ENCODE measurements around the gene RPL23. TPM values are rescaled to one million over a fixed set of nuclear protein-coding genes. Genes with fewer than 3 reads are reported as not detected.
A peak's percentile ranks its signal among the peaks of the same experiment; 100 is the strongest.

The RPL23 gene
- total and polyA plus RNA-seq, 10 of the 15 experiments (the other 5 are each of a cell fraction or from before 2014, with no cell fraction given) = 2,200 to 4,821 (median 3,043) TPM

DNA sequence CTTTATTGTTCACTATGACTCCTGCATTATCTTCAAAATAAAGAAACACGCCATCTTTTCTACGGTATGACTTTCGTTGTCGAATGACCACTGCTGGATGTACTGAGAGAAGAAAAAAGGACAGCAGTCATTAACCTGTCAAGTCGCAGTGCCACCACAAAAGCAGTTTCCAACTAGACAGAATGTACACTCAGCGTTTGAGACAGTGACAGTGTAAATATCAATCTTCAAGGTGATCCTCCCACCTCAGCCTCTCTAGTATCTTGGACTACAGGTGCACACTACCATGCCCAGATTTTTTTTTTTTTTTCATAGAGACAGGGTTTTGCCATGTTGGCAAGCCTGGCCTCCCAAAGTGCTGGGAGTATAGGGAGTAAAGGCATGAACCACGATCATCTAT is 3.1 kb downstream of the RPL23 start:
- WGBS (ENCODE audit: insufficient coverage, insufficient replicate concordance, low lambda C conversion rate, missing lambda C conversion rate) = 82% methylated on average over 7 of the region's 7 CpGs
- Histone ChIP-seq H3K27me3 (replicated peaks in 1 of 2; ENCODE audit: control insufficient read depth in 2 of 2, insufficient read depth in 2 of 2, low read length in 1 of 2) (no peaks in the 10 kb centered on the region), H3K9ac (ENCODE audit: control insufficient read depth, insufficient read depth, low read length) (peak overlapping the region; percentile 88; the same call in 1 of the 2 replicates), H3K79me2 (ENCODE audit: control insufficient read depth, insufficient read depth, low read length) (peaks cover 36% of the 10 kb centered on the region), H3K27ac (ENCODE audit: control insufficient read depth, insufficient read depth) (no peak overlapping the region), H3K9me3 (replicated peaks; ENCODE audit: control insufficient read depth, insufficient read depth, low read length) (no peaks in the 10 kb centered on the region), H3K4me2 (ENCODE audit: control insufficient read depth, insufficient read depth) (peak overlapping the region; percentile 94), H2AFZ (ENCODE audit: control insufficient read depth, low read depth, low read length) (no peak overlapping the region), H3K36me3 (ENCODE audit: control insufficient read depth in 2 of 2, insufficient read depth in 2 of 2, low read length in 1 of 2) (peaks cover 8 to 47% of the 10 kb centered on the region in 2 experiments), H3K4me3 (peak overlapping the region; percentile 88), H3K4me1 (ENCODE audit: control insufficient read depth, insufficient read depth, low read length) (peaks cover 14% of the 10 kb centered on the region; the same call in 1 of the 2 replicates), H4K20me1 (ENCODE audit: control insufficient read depth, insufficient read depth) (peaks cover 16% of the 10 kb centered on the region; the same call in 1 of the 2 replicates)
- ChIA-PET RAD21 (ENCODE audit: unreplicated experiment) (interaction anchor here (0.5 kb wide), 2 partner anchors 13 to 308 kb away, joined by 3 to 4 read pairs; no protein-coding TSS in a partner anchor), SMC1A (ENCODE audit: uncharacterized antibody, unreplicated experiment) (interaction anchor here (2.2 kb wide), 1 partner anchor 25 kb away, joined by 7 read pairs; the partner anchor contains the start of gene CWC25), POLR2A (interaction anchor here (1.5 to 1.7 kb wide), 2 partner anchors 21 to 25 kb away, joined by 3 to 6 read pairs; partner anchors contain the start of gene CWC25), CTCF (no interaction called here)
- DNase-seq (ENCODE audit: low read depth, low spot score) (no peak), ATAC-seq (no peak), FAIRE-seq (no peak)
- intact Hi-C loops (cut with micrococcal nuclease; ENCODE audit: unreplicated experiment) (no loop called here), in situ Hi-C loops (cut with MboI) (no loop called here)
- no peak for TF ChIP-seq SMAD5 (IDR thresholded peaks at IDR 0.05; ENCODE audit: low read depth)
- TF ChIP-seq ZNF207 (IDR thresholded peaks at IDR 0.05; ENCODE audit: borderline replicate concordance) = no peak
- TF ChIP-seq POLR2AphosphoS5 (IDR thresholded peaks at IDR 0.05; ENCODE audit: low read length) = peak; percentile 78; the same call in 1 of the 2 replicates
- no TSS peak for BruUV-seq (replicated peaks)

DNA sequence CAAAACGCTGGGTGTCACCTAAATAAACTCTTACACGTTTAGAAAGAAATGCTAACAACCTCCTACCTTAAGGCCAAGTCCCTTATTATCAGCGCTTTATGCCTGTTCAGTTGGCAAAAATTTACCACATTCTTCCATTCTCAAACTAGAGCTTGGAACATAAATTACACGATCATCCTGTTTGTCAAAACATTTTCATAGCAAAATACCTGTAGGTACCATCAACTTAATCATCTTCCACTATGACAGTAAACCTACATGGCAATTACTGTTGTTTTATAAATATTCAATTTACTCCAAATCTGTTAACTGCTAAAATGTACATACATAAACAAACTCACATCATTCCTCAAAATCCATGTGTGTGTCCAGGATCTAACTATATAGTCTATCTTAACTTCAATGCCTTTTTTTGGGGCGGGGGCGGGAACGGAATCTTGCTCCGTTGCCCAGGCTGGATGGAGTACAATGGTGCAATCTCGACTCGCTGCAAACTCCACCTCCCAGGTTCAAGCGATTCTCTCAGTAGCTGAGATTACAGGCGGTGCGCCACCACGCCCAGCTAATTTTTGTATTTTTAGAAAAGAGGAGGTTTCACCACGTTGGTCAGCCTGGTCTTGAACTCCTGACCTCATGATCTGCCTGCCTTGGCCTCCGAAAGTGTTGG is 4.4 kb downstream of the RPL23 start:
- Histone ChIP-seq H3K36me3 (ENCODE audit: control insufficient read depth in 2 of 2, insufficient read depth in 2 of 2, low read length in 1 of 2) (peaks cover 8 to 47% of the 10 kb centered on the region in 2 experiments), H3K9me3 (replicated peaks; ENCODE audit: control insufficient read depth, insufficient read depth, low read length) (no peaks in the 10 kb centered on the region), H3K4me2 (ENCODE audit: control insufficient read depth, insufficient read depth) (no peak overlapping the region), H3K4me3 (no peak overlapping the region), H4K20me1 (ENCODE audit: control insufficient read depth, insufficient read depth) (peaks cover 16% of the 10 kb centered on the region; the same call in 1 of the 2 replicates), H3K27ac (ENCODE audit: control insufficient read depth, insufficient read depth) (no peak overlapping the region), H3K79me2 (ENCODE audit: control insufficient read depth, insufficient read depth, low read length) (peaks cover 36% of the 10 kb centered on the region), H3K9ac (ENCODE audit: control insufficient read depth, insufficient read depth, low read length) (no peak overlapping the region), H3K27me3 (replicated peaks in 1 of 2; ENCODE audit: control insufficient read depth in 2 of 2, insufficient read depth in 2 of 2, low read length in 1 of 2) (no peaks in the 10 kb centered on the region), H3K4me1 (ENCODE audit: control insufficient read depth, insufficient read depth, low read length) (peaks cover 10% of the 10 kb centered on the region; the same call in 1 of the 2 replicates), H2AFZ (ENCODE audit: control insufficient read depth, low read depth, low read length) (no peak overlapping the region)
- ChIA-PET CTCF (interaction anchor here (0.7 kb wide), 1 partner anchor 22 kb away, joined by 4 read pairs; no protein-coding TSS in a partner anchor), POLR2A (interaction anchor here (0.6 to 1.9 kb wide), 3 partner anchors 10 to 41 kb away, joined by 3 to 18 read pairs (median 6); no protein-coding TSS in a partner anchor), RAD21 (ENCODE audit: unreplicated experiment) (no interaction called here), SMC1A (ENCODE audit: uncharacterized antibody, unreplicated experiment) (interaction anchor here (1.2 to 1.5 kb wide), 2 partner anchors 9 to 11 kb away, joined by 3 to 4 read pairs; no protein-coding TSS in a partner anchor)
- TF ChIP-seq POLR2AphosphoS5 (IDR thresholded peaks at IDR 0.05; ENCODE audit: low read length) (peak; percentile 51; the same call in 1 of the 2 replicates), SMAD5 (IDR thresholded peaks at IDR 0.05; ENCODE audit: low read depth) (peak; percentile 21; the same call in 1 of the 2 replicates)
- TF ChIP-seq, protein P1, sequence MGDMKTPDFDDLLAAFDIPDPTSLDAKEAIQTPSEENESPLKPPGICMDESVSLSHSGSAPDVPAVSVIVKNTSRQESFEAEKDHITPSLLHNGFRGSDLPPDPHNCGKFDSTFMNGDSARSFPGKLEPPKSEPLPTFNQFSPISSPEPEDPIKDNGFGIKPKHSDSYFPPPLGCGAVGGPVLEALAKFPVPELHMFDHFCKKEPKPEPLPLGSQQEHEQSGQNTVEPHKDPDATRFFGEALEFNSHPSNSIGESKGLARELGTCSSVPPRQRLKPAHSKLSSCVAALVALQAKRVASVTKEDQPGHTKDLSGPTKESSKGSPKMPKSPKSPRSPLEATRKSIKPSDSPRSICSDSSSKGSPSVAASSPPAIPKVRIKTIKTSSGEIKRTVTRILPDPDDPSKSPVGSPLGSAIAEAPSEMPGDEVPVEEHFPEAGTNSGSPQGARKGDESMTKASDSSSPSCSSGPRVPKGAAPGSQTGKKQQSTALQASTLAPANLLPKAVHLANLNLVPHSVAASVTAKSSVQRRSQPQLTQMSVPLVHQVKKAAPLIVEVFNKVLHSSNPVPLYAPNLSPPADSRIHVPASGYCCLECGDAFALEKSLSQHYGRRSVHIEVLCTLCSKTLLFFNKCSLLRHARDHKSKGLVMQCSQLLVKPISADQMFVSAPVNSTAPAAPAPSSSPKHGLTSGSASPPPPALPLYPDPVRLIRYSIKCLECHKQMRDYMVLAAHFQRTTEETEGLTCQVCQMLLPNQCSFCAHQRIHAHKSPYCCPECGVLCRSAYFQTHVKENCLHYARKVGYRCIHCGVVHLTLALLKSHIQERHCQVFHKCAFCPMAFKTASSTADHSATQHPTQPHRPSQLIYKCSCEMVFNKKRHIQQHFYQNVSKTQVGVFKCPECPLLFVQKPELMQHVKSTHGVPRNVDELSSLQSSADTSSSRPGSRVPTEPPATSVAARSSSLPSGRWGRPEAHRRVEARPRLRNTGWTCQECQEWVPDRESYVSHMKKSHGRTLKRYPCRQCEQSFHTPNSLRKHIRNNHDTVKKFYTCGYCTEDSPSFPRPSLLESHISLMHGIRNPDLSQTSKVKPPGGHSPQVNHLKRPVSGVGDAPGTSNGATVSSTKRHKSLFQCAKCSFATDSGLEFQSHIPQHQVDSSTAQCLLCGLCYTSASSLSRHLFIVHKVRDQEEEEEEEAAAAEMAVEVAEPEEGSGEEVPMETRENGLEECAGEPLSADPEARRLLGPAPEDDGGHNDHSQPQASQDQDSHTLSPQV (IDR thresholded peaks at IDR 0.05) = no peak
- TF ChIP-seq, protein P2, sequence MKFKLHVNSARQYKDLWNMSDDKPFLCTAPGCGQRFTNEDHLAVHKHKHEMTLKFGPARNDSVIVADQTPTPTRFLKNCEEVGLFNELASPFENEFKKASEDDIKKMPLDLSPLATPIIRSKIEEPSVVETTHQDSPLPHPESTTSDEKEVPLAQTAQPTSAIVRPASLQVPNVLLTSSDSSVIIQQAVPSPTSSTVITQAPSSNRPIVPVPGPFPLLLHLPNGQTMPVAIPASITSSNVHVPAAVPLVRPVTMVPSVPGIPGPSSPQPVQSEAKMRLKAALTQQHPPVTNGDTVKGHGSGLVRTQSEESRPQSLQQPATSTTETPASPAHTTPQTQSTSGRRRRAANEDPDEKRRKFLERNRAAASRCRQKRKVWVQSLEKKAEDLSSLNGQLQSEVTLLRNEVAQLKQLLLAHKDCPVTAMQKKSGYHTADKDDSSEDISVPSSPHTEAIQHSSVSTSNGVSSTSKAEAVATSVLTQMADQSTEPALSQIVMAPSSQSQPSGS (IDR thresholded peaks at IDR 0.05; ENCODE audit: low read length) = peak; percentile 22; the same call in 1 of the 2 replicates
- WGBS (ENCODE audit: insufficient coverage, insufficient replicate concordance, low lambda C conversion rate, missing lambda C conversion rate) = 87% methylated on average over 16 of the region's 16 CpGs
- BruUV-seq (replicated peaks) = no TSS peak
- intact Hi-C loops (cut with micrococcal nuclease; ENCODE audit: unreplicated experiment) = no loop called here
- in situ Hi-C loops (cut with MboI) = no loop called here
- ATAC-seq = no peak
- no peak for DNase-seq (ENCODE audit: low read depth, low spot score)
- FAIRE-seq = no peak

All from GM12878 (cell line).